Keratinocyte (primary cell): ENCODE measurements around the gene BMPR1B. TPM values are rescaled to one million over a fixed set of nuclear protein-coding genes. Genes with fewer than 3 reads are reported as not detected.

Experiments used
- DNase-seq: peaks from one replicate; pipeline ENCODE4 v3.0.0-alpha.2; 2011; ENCODE audit warnings: low read depth, missing footprints, low spot score
- FAIRE-seq: peaks from 2 replicates; lab custom pipeline; 2011; peaks lifted over from hg19 to GRCh38; lab: Jason Lieb, UNC
- H2AFZ ChIP-seq: 2 replicates; pipeline ENCODE4 v1.6.0; 2012; ENCODE audit warnings: low read length, control low read depth, inconsistent platforms; ENCODE audit not compliant: control insufficient read depth
- H3K27ac ChIP-seq: 2 replicates; pipeline ENCODE4 v1.5.1; 2011; ENCODE audit warnings: low read length; ENCODE audit not compliant: control insufficient read depth, insufficient read depth
- H3K27me3 ChIP-seq: 3 replicates; pipeline ENCODE4 v1.6.0; 2011; ENCODE audit warnings: low read length; ENCODE audit not compliant: control insufficient read depth, insufficient read depth; ENCODE audit errors: extremely low read depth
- H3K36me3 ChIP-seq, 2 experiments: 2 replicates in 1 of 2; 3 replicates in 1 of 2; pipeline ENCODE4 v1.5.1; 2011; ENCODE audit warnings: low read length in 2 of 2, mild to moderate bottlenecking in 1 of 2; ENCODE audit not compliant: control insufficient read depth in 2 of 2, insufficient read depth in 2 of 2; ENCODE audit errors: extremely low read depth in 1 of 2
- H3K4me1 ChIP-seq: 3 replicates; pipeline ENCODE4 v1.5.1; 2011; ENCODE audit warnings: low read length; ENCODE audit not compliant: control insufficient read depth, insufficient read depth; ENCODE audit errors: extremely low read depth
- H3K4me2 ChIP-seq: 3 replicates; pipeline ENCODE4 v1.6.0; 2011; ENCODE audit warnings: low read depth, low read length; ENCODE audit not compliant: control insufficient read depth, insufficient read depth; ENCODE audit errors: extremely low read depth
- H3K4me3 ChIP-seq, 3 experiments: fragments of 200-600 bp in 1 of 3; sonication (generic) in 1 of 3; 2 replicates in 2 of 3; 3 replicates in 1 of 3; pipeline ENCODE4 v1.5.1; 2011 to 2016; ENCODE audit warnings: low read length in 3 of 3, mild to moderate bottlenecking in 3 of 3, control low read depth in 2 of 3, inconsistent platforms in 1 of 3, low read depth in 1 of 3, mixed read lengths in 1 of 3, mixed run types in 1 of 3, moderate library complexity in 1 of 3; ENCODE audit not compliant: control insufficient read depth in 2 of 3, insufficient read depth in 2 of 3; ENCODE audit errors: extremely low read depth in 1 of 3
- H3K79me2 ChIP-seq: 2 replicates; pipeline ENCODE4 v1.6.0; 2012; ENCODE audit warnings: low read length; ENCODE audit not compliant: control insufficient read depth, insufficient read depth
- H3K9ac ChIP-seq: 3 replicates; pipeline ENCODE4 v1.6.0; 2011; ENCODE audit warnings: low read length; ENCODE audit not compliant: control insufficient read depth, insufficient read depth; ENCODE audit errors: extremely low read depth
- H3K9me1 ChIP-seq: 3 replicates; pipeline ENCODE4 v1.6.0; 2011; ENCODE audit warnings: low read length; ENCODE audit not compliant: control insufficient read depth, insufficient read depth; ENCODE audit errors: extremely low read depth
- H3K9me3 ChIP-seq: 2 replicates; pipeline ENCODE4 v1.5.1; 2012; ENCODE audit warnings: low read depth, low read length; ENCODE audit not compliant: control insufficient read depth
- H4K20me1 ChIP-seq: 3 replicates; pipeline ENCODE4 v1.6.0; 2011; ENCODE audit warnings: low read length; ENCODE audit not compliant: control insufficient read depth, insufficient read depth; ENCODE audit errors: extremely low read depth
- EZH2 ChIP-seq: IDR thresholded peaks from one replicate; pipeline ENCODE4 v1.6.1; 2012; ENCODE audit warnings: inconsistent platforms, mild to moderate bottlenecking, low read length, moderate library complexity
- dilution Hi-C: fragments of 300-500 bp; cut with MboI; formaldehyde crosslinking; loops from one replicate; pipeline ENCODE4 v1.7.0; 2020; ENCODE audit warnings: low sequenced_read_pairs; ENCODE audit not compliant: extremely low pct_ligation_motif_present
- polyA plus RNA-seq, 5 experiments: library from polyadenylated mRNA; depleted of rRNA in 3 of 5; stranded (reverse) in 3 of 5; stranded (forward) in 1 of 5; unstranded in 1 of 5; fragments of >200 nt; gene quantifications; 1 replicate in 1 of 5; 2 replicates in 3 of 5; 3 replicates in 1 of 5; pipeline versions ENCODE4 v1.2.1 to v1.2.3, GENCODE V29; 2011 to 2012; ENCODE audit warnings: missing spikeins in 2 of 5, low read depth in 1 of 5, low replicate concordance in 1 of 5
- TF ChIP-seq, protein P1 (sequence below), 3 experiments: IDR thresholded peaks in 1 of 3; conservative IDR thresholded peaks in 1 of 3; optimal IDR thresholded peaks in 1 of 3; 2 replicates in 2 of 3; 3 replicates in 1 of 3; pipeline versions ENCODE3 to v1.5.1; 2011; ENCODE audit warnings: low read length in 3 of 3, mild to moderate bottlenecking in 3 of 3, moderate library complexity in 2 of 3, control low read depth in 1 of 3, inconsistent platforms in 1 of 3; ENCODE audit not compliant: insufficient read depth in 2 of 3; ENCODE audit errors: extremely low read depth in 1 of 3

BMPR1B gene
- polyA plus RNA-seq, 1 donor (not counting 4 experiments of a cell fraction or from before 2014, with no cell fraction given), result 0.89 TPM

GRCh38 chr4:95021099-95021498, 263.3 kb downstream of the BMPR1B start:
- Histone ChIP-seq H3K9ac (no peak overlapping the region), H3K36me3 (no peaks in the 10 kb centered on the region), H3K4me3 (no peak overlapping the region), H4K20me1 (no peaks in the 10 kb centered on the region), H3K4me1 (no peaks in the 10 kb centered on the region), H3K27ac (no peak overlapping the region), H3K27me3 (no peaks in the 10 kb centered on the region), H3K79me2 (no peaks in the 10 kb centered on the region), H3K9me3 (no peaks in the 10 kb centered on the region), H3K9me1 (no peaks in the 10 kb centered on the region), H3K4me2 (no peak overlapping the region), H2AFZ (no peak overlapping the region)
- FAIRE-seq (no peak), DNase-seq (no peak)
- dilution Hi-C loops, result no loop called here
- TF ChIP-seq EZH2, result no peak
- TF ChIP-seq, protein P1, sequence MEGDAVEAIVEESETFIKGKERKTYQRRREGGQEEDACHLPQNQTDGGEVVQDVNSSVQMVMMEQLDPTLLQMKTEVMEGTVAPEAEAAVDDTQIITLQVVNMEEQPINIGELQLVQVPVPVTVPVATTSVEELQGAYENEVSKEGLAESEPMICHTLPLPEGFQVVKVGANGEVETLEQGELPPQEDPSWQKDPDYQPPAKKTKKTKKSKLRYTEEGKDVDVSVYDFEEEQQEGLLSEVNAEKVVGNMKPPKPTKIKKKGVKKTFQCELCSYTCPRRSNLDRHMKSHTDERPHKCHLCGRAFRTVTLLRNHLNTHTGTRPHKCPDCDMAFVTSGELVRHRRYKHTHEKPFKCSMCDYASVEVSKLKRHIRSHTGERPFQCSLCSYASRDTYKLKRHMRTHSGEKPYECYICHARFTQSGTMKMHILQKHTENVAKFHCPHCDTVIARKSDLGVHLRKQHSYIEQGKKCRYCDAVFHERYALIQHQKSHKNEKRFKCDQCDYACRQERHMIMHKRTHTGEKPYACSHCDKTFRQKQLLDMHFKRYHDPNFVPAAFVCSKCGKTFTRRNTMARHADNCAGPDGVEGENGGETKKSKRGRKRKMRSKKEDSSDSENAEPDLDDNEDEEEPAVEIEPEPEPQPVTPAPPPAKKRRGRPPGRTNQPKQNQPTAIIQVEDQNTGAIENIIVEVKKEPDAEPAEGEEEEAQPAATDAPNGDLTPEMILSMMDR (optimal IDR thresholded peaks at IDR 0.05 in 1 of 3, IDR thresholded peaks at IDR 0.05 in 1 of 3, conservative IDR thresholded peaks at IDR 0.05 in 1 of 3; ENCODE audit: extremely low read depth in 1 of 3, insufficient read depth in 2 of 3, low read length in 3 of 3), result no peak

GRCh38 chr4:95023110-95023509, 265.4 kb downstream of the BMPR1B start:
- dilution Hi-C loops, result no loop called here
- Histone ChIP-seq H3K27ac (no peak overlapping the region), H3K9ac (no peak overlapping the region), H2AFZ (no peak overlapping the region), H3K9me1 (no peaks in the 10 kb centered on the region), H3K36me3 (no peaks in the 10 kb centered on the region), H3K4me1 (no peaks in the 10 kb centered on the region), H3K27me3 (no peaks in the 10 kb centered on the region), H3K79me2 (no peaks in the 10 kb centered on the region), H3K9me3 (no peaks in the 10 kb centered on the region), H4K20me1 (no peaks in the 10 kb centered on the region), H3K4me3 (no peak overlapping the region), H3K4me2 (no peak overlapping the region)
- no peak for FAIRE-seq
- DNase-seq, result no peak
- TF ChIP-seq, protein P1 (optimal IDR thresholded peaks at IDR 0.05 in 1 of 3, IDR thresholded peaks at IDR 0.05 in 1 of 3, conservative IDR thresholded peaks at IDR 0.05 in 1 of 3; ENCODE audit: extremely low read depth in 1 of 3, insufficient read depth in 2 of 3, low read length in 3 of 3), result no peak
- TF ChIP-seq EZH2, result no peak
